ENCODE measurements around the gene AQP1. TPM values are rescaled to one million over a fixed set of nuclear protein-coding genes. Genes with fewer than 3 reads are reported as not detected.

The AQP1 gene
- polyA plus RNA-seq, 3 donors = 0.03 TPM; not detected in 2

GRCh38 chr7:30915751-30916150, 4.1 kb downstream of the AQP1 start:
- peaks cover 0 to 4% (median 1%) of the 10 kb centered on the region in 3 donors for H3K27me3 Mint-ChIP-seq (ENCODE audit: low read depth in 3 of 3)
- no peaks in the 10 kb centered on the region for H3K27me3 ChIP-seq (ENCODE audit: control insufficient read depth in 2 of 2, insufficient read depth in 2 of 2, low read length in 2 of 2)
- no peaks in the 10 kb centered on the region for H3K79me2 ChIP-seq (ENCODE audit: insufficient read depth, low read length)
- TF ChIP-seq CTCF (IDR thresholded peaks at IDR 0.05) = no peak
- no peak overlapping the region for H3K27ac ChIP-seq (ENCODE audit: low read depth in 1 of 2, low read length in 2 of 2)
- no peaks in the 10 kb centered on the region for H4K20me1 ChIP-seq (ENCODE audit: insufficient read depth, low read length)
- no peak overlapping the region for H3K27ac Mint-ChIP-seq
- H2AFZ ChIP-seq (ENCODE audit: insufficient read depth, low read depth, low read length, poor library complexity, severe bottlenecking) = no peak overlapping the region
- H3K4me1 ChIP-seq (ENCODE audit: control insufficient read depth in 1 of 2, insufficient read depth in 2 of 2, low read length in 2 of 2) = no peaks in the 10 kb centered on the region
- H3K4me3 Mint-ChIP-seq = no peak overlapping the region
- H3K9me3 Mint-ChIP-seq = no peaks in the 10 kb centered on the region
- H3K36me3 ChIP-seq (replicated peaks in 1 of 2; ENCODE audit: control insufficient read depth in 1 of 2, insufficient read depth in 2 of 2, low read length in 2 of 2) = no peaks in the 10 kb centered on the region
- H3K9ac ChIP-seq (ENCODE audit: insufficient read depth, low read length, poor library complexity, severe bottlenecking) = no peak overlapping the region
- DNase-seq = no peak
- H3K9me3 ChIP-seq (replicated peaks in 1 of 2; ENCODE audit: control insufficient read depth in 1 of 2, insufficient read depth in 1 of 2, low read length in 2 of 2) = no peaks in the 10 kb centered on the region
- peaks cover 2% of the 10 kb centered on the region for H3K4me1 Mint-ChIP-seq
- intact Hi-C loops (cut with micrococcal nuclease) = no loop called here
- H3K36me3 Mint-ChIP-seq = no peaks in the 10 kb centered on the region
- no peak overlapping the region for H3K4me2 ChIP-seq (replicated peaks; ENCODE audit: extremely low read depth, low read length, poor library complexity, severe bottlenecking)
- WGBS (ENCODE audit: insufficient coverage) = 61% methylated on average over 3 of the region's 6 CpGs
- no peak overlapping the region for H3K4me3 ChIP-seq (replicated peaks in 1 of 3; ENCODE audit: low read depth in 2 of 3, low read length in 3 of 3)

GRCh38 chr7:30916255-30916654, 4.6 kb downstream of the AQP1 start:
- Histone ChIP-seq H3K36me3 (replicated peaks in 1 of 2; ENCODE audit: control insufficient read depth in 1 of 2, insufficient read depth in 2 of 2, low read length in 2 of 2) (no peaks in the 10 kb centered on the region), H3K27ac (ENCODE audit: low read depth in 1 of 2, low read length in 2 of 2) (no peak overlapping the region), H3K27me3 (ENCODE audit: control insufficient read depth in 2 of 2, insufficient read depth in 2 of 2, low read length in 2 of 2) (no peaks in the 10 kb centered on the region), H3K9me3 (replicated peaks in 1 of 2; ENCODE audit: control insufficient read depth in 1 of 2, insufficient read depth in 1 of 2, low read length in 2 of 2) (no peaks in the 10 kb centered on the region), H3K4me2 (replicated peaks; ENCODE audit: extremely low read depth, low read length, poor library complexity, severe bottlenecking) (no peak overlapping the region), H3K4me1 (ENCODE audit: control insufficient read depth in 1 of 2, insufficient read depth in 2 of 2, low read length in 2 of 2) (no peaks in the 10 kb centered on the region), H4K20me1 (ENCODE audit: insufficient read depth, low read length) (no peaks in the 10 kb centered on the region), H3K4me3 (replicated peaks in 1 of 3; ENCODE audit: low read depth in 2 of 3, low read length in 3 of 3) (no peak overlapping the region), H3K79me2 (ENCODE audit: insufficient read depth, low read length) (no peaks in the 10 kb centered on the region), H3K9ac (ENCODE audit: insufficient read depth, low read length, poor library complexity, severe bottlenecking) (no peak overlapping the region), H2AFZ (ENCODE audit: insufficient read depth, low read depth, low read length, poor library complexity, severe bottlenecking) (no peak overlapping the region)
- Mint-ChIP-seq H3K27me3 (ENCODE audit: low read depth in 3 of 3) (peaks cover 0 to 4% (median 1%) of the 10 kb centered on the region in 3 donors), H3K4me1 (peaks cover 2% of the 10 kb centered on the region), H3K4me3 (no peak overlapping the region), H3K36me3 (no peaks in the 10 kb centered on the region), H3K9me3 (no peaks in the 10 kb centered on the region), H3K27ac (no peak overlapping the region)
- intact Hi-C loops (cut with micrococcal nuclease) = no loop called here
- no peak for TF ChIP-seq CTCF (IDR thresholded peaks at IDR 0.05)
- no peak for DNase-seq
- 93% methylated on average over 3 of the region's 3 CpGs for WGBS (ENCODE audit: insufficient coverage)

Data from CD14-positive monocyte (primary cell).